Measurements from ENCODE around the gene TRPV4. TPM values are rescaled to one million over a fixed set of nuclear protein-coding genes. Genes with fewer than 3 reads are reported as not detected.
A peak's percentile ranks its signal among the peaks of the same experiment; 100 is the strongest.

The TRPV4 gene
- total and polyA plus RNA-seq, 9 of the 15 experiments (the other 6 are each of a cell fraction or from before 2014, with no cell fraction given) = 0.13 TPM; not detected in 8

GRCh38 chr12:109880043-109880931, 47.1 kb upstream of the TRPV4 start, which contains the start of gene GLTP (continued):
- TF ChIP-seq ZNF518B (CRISPR knock-in tag; IDR thresholded peaks at IDR 0.05) = no peak
- 0 out of 2 replicates have a peak, but pooled peaks have one; percentile 61 for TF ChIP-seq KDM2B (CRISPR knock-in tag; IDR thresholded peaks at IDR 0.05)
- TF ChIP-seq, protein P1, sequence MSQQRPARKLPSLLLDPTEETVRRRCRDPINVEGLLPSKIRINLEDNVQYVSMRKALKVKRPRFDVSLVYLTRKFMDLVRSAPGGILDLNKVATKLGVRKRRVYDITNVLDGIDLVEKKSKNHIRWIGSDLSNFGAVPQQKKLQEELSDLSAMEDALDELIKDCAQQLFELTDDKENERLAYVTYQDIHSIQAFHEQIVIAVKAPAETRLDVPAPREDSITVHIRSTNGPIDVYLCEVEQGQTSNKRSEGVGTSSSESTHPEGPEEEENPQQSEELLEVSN (IDR thresholded peaks at IDR 0.05; ENCODE audit: borderline replicate concordance in 1 of 2, extremely low read depth in 1 of 2, insufficient read depth in 1 of 2, insufficient read length in 1 of 2, low read depth in 1 of 2, low read length in 1 of 2, poor library complexity in 1 of 2, severe bottlenecking in 1 of 2) = peak; percentile 35 to 78
- TF ChIP-seq, protein P2, sequence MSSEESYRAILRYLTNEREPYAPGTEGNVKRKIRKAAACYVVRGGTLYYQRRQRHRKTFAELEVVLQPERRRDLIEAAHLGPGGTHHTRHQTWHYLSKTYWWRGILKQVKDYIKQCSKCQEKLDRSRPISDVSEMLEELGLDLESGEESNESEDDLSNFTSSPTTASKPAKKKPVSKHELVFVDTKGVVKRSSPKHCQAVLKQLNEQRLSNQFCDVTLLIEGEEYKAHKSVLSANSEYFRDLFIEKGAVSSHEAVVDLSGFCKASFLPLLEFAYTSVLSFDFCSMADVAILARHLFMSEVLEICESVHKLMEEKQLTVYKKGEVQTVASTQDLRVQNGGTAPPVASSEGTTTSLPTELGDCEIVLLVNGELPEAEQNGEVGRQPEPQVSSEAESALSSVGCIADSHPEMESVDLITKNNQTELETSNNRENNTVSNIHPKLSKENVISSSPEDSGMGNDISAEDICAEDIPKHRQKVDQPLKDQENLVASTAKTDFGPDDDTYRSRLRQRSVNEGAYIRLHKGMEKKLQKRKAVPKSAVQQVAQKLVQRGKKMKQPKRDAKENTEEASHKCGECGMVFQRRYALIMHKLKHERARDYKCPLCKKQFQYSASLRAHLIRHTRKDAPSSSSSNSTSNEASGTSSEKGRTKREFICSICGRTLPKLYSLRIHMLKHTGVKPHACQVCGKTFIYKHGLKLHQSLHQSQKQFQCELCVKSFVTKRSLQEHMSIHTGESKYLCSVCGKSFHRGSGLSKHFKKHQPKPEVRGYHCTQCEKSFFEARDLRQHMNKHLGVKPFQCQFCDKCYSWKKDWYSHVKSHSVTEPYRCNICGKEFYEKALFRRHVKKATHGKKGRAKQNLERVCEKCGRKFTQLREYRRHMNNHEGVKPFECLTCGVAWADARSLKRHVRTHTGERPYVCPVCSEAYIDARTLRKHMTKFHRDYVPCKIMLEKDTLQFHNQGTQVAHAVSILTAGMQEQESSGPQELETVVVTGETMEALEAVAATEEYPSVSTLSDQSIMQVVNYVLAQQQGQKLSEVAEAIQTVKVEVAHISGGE (CRISPR knock-in tag; IDR thresholded peaks at IDR 0.05) = peak in 2 of 3 experiments; percentile 43 to 84; a peak in 3 of 6 replicates
- TF ChIP-seq MECOM (CRISPR knock-in tag; IDR thresholded peaks at IDR 0.05) = no peak
- peak; percentile 61 to 89 for TF ChIP-seq RAD21 (CRISPR knock-in tag; conservative IDR thresholded peaks at IDR 0.05 in 1 of 2, IDR thresholded peaks at IDR 0.05 in 1 of 2)
- TF ChIP-seq, protein P3, sequence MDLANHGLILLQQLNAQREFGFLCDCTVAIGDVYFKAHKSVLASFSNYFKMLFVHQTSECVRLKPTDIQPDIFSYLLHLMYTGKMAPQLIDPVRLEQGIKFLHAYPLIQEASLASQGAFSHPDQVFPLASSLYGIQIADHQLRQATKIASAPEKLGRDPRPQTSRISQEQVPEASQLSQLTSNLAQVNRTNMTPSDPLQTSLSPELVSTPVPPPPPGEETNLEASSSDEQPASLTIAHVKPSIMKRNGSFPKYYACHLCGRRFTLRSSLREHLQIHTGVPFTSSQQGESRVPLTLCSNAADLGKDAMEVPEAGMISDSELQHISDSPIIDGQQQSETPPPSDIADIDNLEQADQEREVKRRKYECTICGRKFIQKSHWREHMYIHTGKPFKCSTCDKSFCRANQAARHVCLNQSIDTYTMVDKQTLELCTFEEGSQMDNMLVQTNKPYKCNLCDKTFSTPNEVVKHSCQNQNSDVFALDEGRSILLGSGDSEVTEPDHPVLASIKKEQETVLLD (IDR thresholded peaks at IDR 0.05) = 0 out of 2 replicates have a peak, but pooled peaks have one; percentile 21
- TF ChIP-seq, protein P4, sequence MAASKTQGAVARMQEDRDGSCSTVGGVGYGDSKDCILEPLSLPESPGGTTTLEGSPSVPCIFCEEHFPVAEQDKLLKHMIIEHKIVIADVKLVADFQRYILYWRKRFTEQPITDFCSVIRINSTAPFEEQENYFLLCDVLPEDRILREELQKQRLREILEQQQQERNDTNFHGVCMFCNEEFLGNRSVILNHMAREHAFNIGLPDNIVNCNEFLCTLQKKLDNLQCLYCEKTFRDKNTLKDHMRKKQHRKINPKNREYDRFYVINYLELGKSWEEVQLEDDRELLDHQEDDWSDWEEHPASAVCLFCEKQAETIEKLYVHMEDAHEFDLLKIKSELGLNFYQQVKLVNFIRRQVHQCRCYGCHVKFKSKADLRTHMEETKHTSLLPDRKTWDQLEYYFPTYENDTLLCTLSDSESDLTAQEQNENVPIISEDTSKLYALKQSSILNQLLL (CRISPR knock-in tag; IDR thresholded peaks at IDR 0.05; ENCODE audit: borderline replicate concordance) = no peak
- TF ChIP-seq PYGO2 (tag; IDR thresholded peaks at IDR 0.05) = no peak
- no peak for TF ChIP-seq ZNF668 (CRISPR knock-in tag; IDR thresholded peaks at IDR 0.05)
- no peak for TF ChIP-seq CBX1 (IDR thresholded peaks at IDR 0.05; ENCODE audit: low read depth)
